Glutamatergic neuron (in vitro differentiated cells): ENCODE measurements around the gene DPP8. TPM values are rescaled to one million over a fixed set of nuclear protein-coding genes. Genes with fewer than 3 reads are reported as not detected.

Source experiments
- DNase-seq: peaks from one replicate; pipeline ENCODE4 v3.0.0; 2022
- H3K27ac Mint-ChIP-seq: one replicate; pipeline ENCODE4 v1.8.0; 2020; ENCODE audit warnings: mild to moderate bottlenecking, mixed read lengths, inconsistent platforms; ENCODE audit not compliant: unreplicated experiment
- H3K27me3 Mint-ChIP-seq: one replicate; pipeline ENCODE4 v1.8.0; 2020; ENCODE audit warnings: mild to moderate bottlenecking, moderate library complexity, mixed read lengths, inconsistent platforms; ENCODE audit not compliant: unreplicated experiment
- H3K36me3 Mint-ChIP-seq: one replicate; pipeline ENCODE4 v1.8.0; 2020; ENCODE audit warnings: mild to moderate bottlenecking, mixed read lengths, inconsistent platforms; ENCODE audit not compliant: unreplicated experiment
- H3K4me1 Mint-ChIP-seq: one replicate; pipeline ENCODE4 v1.8.0; 2020; ENCODE audit warnings: mild to moderate bottlenecking, low read depth, mixed read lengths, inconsistent platforms; ENCODE audit not compliant: unreplicated experiment
- H3K4me3 Mint-ChIP-seq: one replicate; pipeline ENCODE4 v1.8.0; 2020; ENCODE audit warnings: mild to moderate bottlenecking, mixed read lengths, inconsistent platforms; ENCODE audit not compliant: unreplicated experiment
- H3K9me3 Mint-ChIP-seq: one replicate; pipeline ENCODE4 v1.8.0; 2020; ENCODE audit warnings: mild to moderate bottlenecking, moderate library complexity, mixed read lengths, inconsistent platforms; ENCODE audit not compliant: unreplicated experiment
- CTCF ChIP-seq: fragments of 200-600 bp; sonication (generic); IDR thresholded peaks from one replicate; pipeline ENCODE4 v1.5.0; 2021; ENCODE audit not compliant: partially characterized antibody, unreplicated experiment
- total RNA-seq: library from RNA; stranded (reverse); fragmentation: NEBNext Ultra II Directional; extraction: Animal tissue kit (Norgen Biotek cat#: 25700); gene quantifications from one replicate; pipeline ENCODE4 v1.2.1, GENCODE V29; 2021; ENCODE audit not compliant: unreplicated experiment

DPP8 gene
- total RNA-seq, 1 donor from 2014 or later: 33.4 TPM

GRCh38 chr15:65512807-65513416, 4.6 kb downstream of the DPP8 start:
- Mint-ChIP-seq H3K4me3 (no peak overlapping the region), H3K36me3 (no peaks in the 10 kb centered on the region), H3K27ac (no peak overlapping the region), H3K9me3 (peaks cover 6% of the 10 kb centered on the region), H3K27me3 (peaks cover 2% of the 10 kb centered on the region), H3K4me1 (peaks cover 7% of the 10 kb centered on the region)
- TF ChIP-seq CTCF: no peak
- DNase-seq: no peak

- Mint-ChIP-seq H3K36me3 (no peaks in the 10 kb centered on the region), H3K27me3 (peaks cover 2% of the 10 kb centered on the region), H3K4me3 (no peak overlapping the region), H3K27ac (peak overlapping the region; percentile 38), H3K9me3 (peaks cover 6% of the 10 kb centered on the region), H3K4me1 (peaks cover 4% of the 10 kb centered on the region)
- TF ChIP-seq CTCF: no peak
- DNase-seq: no peak
Observed at GRCh38 chr15:65512189-65512588, 5.3 kb downstream of the DPP8 start.

- Mint-ChIP-seq H3K4me3 (no peak overlapping the region), H3K27ac (no peak overlapping the region), H3K27me3 (no peaks in the 10 kb centered on the region), H3K9me3 (no peaks in the 10 kb centered on the region), H3K4me1 (no peaks in the 10 kb centered on the region), H3K36me3 (no peaks in the 10 kb centered on the region)
- TF ChIP-seq CTCF: no peak
- no peak for DNase-seq
Observed at GRCh38 chr15:65509321-65509720, 8.2 kb downstream of the DPP8 start.

GRCh38 chr15:65494076-65494475, 23.4 kb downstream of the DPP8 start:
- no peak for DNase-seq
- Mint-ChIP-seq H3K27me3 (peaks cover under 1% of the 10 kb centered on the region), H3K9me3 (no peaks in the 10 kb centered on the region), H3K36me3 (no peaks in the 10 kb centered on the region), H3K27ac (no peak overlapping the region), H3K4me1 (no peaks in the 10 kb centered on the region), H3K4me3 (no peak overlapping the region)
- TF ChIP-seq CTCF: no peak

- H3K27me3 Mint-ChIP-seq: no peaks in the 10 kb centered on the region
- H3K27ac Mint-ChIP-seq: no peak overlapping the region
- no peak overlapping the region for H3K4me3 Mint-ChIP-seq
- no peak for TF ChIP-seq CTCF
- H3K36me3 Mint-ChIP-seq: no peaks in the 10 kb centered on the region
- H3K4me1 Mint-ChIP-seq: no peaks in the 10 kb centered on the region
- no peak for DNase-seq
- no peaks in the 10 kb centered on the region for H3K9me3 Mint-ChIP-seq
Observed at GRCh38 chr15:65484876-65485275, 32.6 kb downstream of the DPP8 start.
